KOPT-K1 (cell line): Measurements from ENCODE around the gene SLC2A9.

Experiments
- H3K27ac ChIP-seq: fragments of 200-600 bp; sonication (generic); 2 replicates; pipeline ENCODE4 v1.5.1; 2016; ENCODE audit warnings: antibody characterized with exemption, mild to moderate bottlenecking, low read depth, low read length; ENCODE audit not compliant: poor library complexity, severe bottlenecking
- H3K36me3 ChIP-seq: fragments of 200-600 bp; sonication (generic); 2 replicates; pipeline ENCODE4 v1.5.1; 2017; ENCODE audit warnings: antibody characterized with exemption, mild to moderate bottlenecking, low read length, moderate library complexity; ENCODE audit not compliant: insufficient read depth
- H3K9me3 ChIP-seq: fragments of 200-600 bp; sonication (generic); 2 replicates; pipeline ENCODE4 v1.5.1; 2017; ENCODE audit warnings: antibody characterized with exemption, low read length, mild to moderate bottlenecking; ENCODE audit not compliant: insufficient read depth, poor library complexity, severe bottlenecking

Gene SLC2A9

GRCh38 chr4:9875516-9875915 lies 145.8 kb downstream of the SLC2A9 start:
- Histone ChIP-seq H3K9me3 (no peaks in the 10 kb centered on the region), H3K36me3 (no peaks in the 10 kb centered on the region), H3K27ac (no peak overlapping the region)

GRCh38 chr4:9874385-9874784 lies 146.9 kb downstream of the SLC2A9 start:
- Histone ChIP-seq H3K9me3 (no peaks in the 10 kb centered on the region), H3K36me3 (no peaks in the 10 kb centered on the region), H3K27ac (no peak overlapping the region)

DNA sequence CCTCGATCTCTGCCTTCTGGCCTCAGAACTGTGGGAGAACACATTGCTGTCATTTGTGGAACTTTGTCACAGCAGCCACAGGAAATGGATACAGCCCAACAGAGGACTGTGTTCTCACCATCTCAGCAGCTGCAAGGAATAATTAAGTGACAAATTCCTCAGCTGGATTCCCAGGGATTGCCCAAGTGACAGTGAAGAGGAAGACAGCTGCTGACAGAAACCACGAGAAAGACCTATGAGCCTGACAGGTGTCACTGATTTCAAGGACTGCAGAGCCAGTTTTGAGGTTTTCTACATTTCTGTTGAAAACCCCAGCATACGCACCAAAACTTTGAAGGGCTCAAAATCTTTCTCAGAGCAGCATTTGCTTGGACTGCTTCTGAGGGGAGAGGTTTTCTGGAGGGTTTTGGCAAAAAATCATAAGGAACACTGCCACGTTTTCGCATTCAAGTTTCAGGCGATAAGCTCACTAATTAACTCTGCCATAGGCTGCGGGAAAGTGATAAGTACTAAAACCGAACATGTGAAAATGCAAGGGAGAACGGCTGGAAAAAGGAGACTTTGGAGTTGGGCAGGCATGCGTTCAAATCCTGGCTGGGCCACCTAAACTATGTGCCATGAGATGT lies 151.0 kb downstream of the SLC2A9 start:
- no peaks in the 10 kb centered on the region for H3K9me3 ChIP-seq
- no peaks in the 10 kb centered on the region for H3K36me3 ChIP-seq
- no peak overlapping the region for H3K27ac ChIP-seq

DNA sequence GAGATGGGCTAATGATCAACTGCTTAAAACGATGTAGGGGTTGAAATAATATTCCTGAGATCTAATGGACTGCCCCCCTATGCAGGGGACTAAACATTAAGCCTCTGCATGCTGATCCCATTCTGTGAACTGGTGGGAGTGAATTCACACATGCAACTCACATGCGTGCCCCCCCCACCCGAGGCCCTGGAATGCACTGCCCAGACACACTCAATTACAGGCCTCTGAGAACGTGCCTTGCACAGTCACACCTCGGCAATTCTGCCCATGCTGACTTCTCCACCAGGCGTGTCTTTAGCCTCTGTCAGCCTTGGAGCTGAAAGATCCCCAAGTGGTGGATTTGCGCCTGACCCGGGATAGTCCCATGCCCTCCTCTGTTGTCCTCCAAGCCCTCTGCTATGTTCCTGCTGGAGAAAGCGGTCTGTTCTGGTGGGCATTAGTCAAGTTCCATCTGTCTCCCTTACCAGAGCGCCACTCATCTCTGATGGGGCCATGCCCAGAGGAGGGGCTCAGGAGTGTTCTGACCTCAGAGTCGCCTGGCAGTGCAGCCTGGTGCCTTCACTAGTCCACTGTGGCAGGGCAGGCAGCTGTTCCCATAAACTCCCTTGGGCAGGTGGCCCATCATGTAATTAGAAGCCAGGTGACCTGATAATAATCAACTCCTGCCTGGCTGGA lies 153.4 kb downstream of the SLC2A9 start:
- Histone ChIP-seq H3K36me3 (no peaks in the 10 kb centered on the region), H3K27ac (no peak overlapping the region), H3K9me3 (no peaks in the 10 kb centered on the region)

DNA sequence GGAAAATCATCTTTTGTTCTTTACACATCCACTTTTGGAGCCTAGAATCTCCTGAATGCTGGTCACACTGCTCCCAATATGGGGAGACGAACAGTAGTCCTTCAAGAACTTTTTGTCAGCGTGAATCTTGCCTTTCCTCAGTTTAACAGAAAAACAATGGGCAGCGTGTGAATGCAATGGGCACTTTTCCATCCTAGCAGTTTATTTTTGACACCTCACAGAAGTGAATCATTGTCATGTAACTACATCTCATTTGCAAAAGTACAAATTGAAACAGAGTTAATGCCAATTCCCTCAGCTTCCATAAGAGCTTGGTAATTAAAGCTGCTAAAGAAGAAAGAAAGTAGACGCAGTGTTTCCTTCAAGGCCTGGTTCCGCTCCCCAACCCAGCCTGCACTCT lies 154.4 kb downstream of the SLC2A9 start:
- H3K36me3 ChIP-seq: no peaks in the 10 kb centered on the region

GRCh38 chr4:9861561-9861960 lies 159.7 kb downstream of the SLC2A9 start:
- Histone ChIP-seq H3K27ac (no peak overlapping the region), H3K9me3 (no peaks in the 10 kb centered on the region), H3K36me3 (no peaks in the 10 kb centered on the region)

More for the DNA sequence above, 154.4 kb downstream of the SLC2A9 start:
- no peaks in the 10 kb centered on the region for H3K9me3 ChIP-seq
- no peak overlapping the region for H3K27ac ChIP-seq

- no peak overlapping the region for H3K27ac ChIP-seq
- H3K9me3 ChIP-seq: peaks cover 9% of the 10 kb centered on the region
- H3K36me3 ChIP-seq: no peaks in the 10 kb centered on the region
Measured at GRCh38 chr4:9859810-9860209, 161.5 kb downstream of the SLC2A9 start.

DNA sequence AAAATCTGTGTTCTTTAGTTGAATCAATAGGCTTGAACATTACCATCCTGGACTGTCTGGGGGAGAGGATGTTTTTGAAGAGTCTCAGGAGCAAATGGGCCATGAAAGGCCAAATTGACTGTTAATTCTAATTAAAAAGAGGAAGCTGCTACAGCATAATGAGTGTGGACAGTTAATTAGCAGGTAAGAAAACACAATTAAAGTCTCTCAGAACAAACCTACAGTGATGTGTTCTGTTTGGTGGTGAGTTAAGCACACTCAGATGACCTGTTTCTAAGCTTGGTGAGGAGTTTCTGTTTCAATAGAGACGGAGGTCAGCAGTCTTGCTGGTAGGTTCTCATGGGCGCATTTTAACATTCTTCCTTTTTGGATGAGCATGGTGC lies 171.8 kb downstream of the SLC2A9 start:
- Histone ChIP-seq H3K36me3 (no peaks in the 10 kb centered on the region), H3K27ac (no peak overlapping the region), H3K9me3 (no peaks in the 10 kb centered on the region)

GRCh38 chr4:9847968-9848748 lies 173.1 kb downstream of the SLC2A9 start:
- H3K36me3 ChIP-seq: no peaks in the 10 kb centered on the region
- no peak overlapping the region for H3K27ac ChIP-seq
- H3K9me3 ChIP-seq: no peaks in the 10 kb centered on the region

- H3K27ac ChIP-seq: no peak overlapping the region
- H3K36me3 ChIP-seq: no peaks in the 10 kb centered on the region
- H3K9me3 ChIP-seq: peaks cover 6% of the 10 kb centered on the region
Measured at GRCh38 chr4:9845791-9846493, 175.4 kb downstream of the SLC2A9 start.

GRCh38 chr4:9841072-9841471 lies 180.2 kb downstream of the SLC2A9 start:
- no peaks in the 10 kb centered on the region for H3K36me3 ChIP-seq
- peaks cover 10% of the 10 kb centered on the region for H3K9me3 ChIP-seq
- no peak overlapping the region for H3K27ac ChIP-seq

DNA sequence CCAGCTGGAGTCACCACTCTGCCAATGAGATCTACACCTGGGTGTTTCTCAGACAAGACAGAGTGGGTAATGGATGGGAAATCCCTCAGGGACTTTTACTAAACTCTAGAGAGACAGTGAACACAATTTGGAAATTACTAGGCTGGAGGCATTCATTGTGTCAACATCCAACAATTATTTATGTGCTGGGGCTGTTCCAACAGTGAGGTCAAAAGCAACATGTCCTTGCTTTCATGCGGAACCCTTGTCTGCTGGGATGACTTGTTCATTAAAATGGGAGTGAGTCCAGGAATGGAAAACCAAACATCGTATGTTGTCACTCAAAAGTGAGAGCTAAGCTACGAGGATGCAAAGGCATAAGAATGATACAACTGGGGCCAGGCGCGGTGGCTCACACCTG lies 185.9 kb downstream of the SLC2A9 start:
- no peaks in the 10 kb centered on the region for H3K9me3 ChIP-seq
- H3K27ac ChIP-seq: no peak overlapping the region
- no peaks in the 10 kb centered on the region for H3K36me3 ChIP-seq

- Histone ChIP-seq H3K36me3 (no peaks in the 10 kb centered on the region), H3K9me3 (no peaks in the 10 kb centered on the region), H3K27ac (no peak overlapping the region)
Measured at GRCh38 chr4:9833421-9833820, 187.9 kb downstream of the SLC2A9 start.

DNA sequence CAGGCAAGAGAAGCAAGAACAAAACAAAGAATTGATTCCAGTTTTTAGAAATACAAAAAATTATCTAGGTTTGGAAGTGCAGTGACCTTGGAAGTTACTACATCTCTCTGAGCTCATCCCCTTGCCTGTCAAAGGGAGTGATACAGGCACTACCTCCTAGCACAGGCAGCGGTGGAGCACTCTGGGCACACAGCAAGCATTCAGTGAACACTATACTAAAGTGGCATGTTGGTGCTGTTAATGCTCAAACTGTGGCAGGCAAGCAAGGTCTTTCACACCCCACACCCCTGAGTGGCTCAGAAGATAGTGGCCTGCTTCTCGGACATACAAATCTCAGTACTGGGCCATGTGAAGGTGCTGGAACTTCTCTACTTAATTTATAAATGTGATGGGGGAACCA lies 188.7 kb downstream of the SLC2A9 start:
- no peak overlapping the region for H3K27ac ChIP-seq
- no peaks in the 10 kb centered on the region for H3K36me3 ChIP-seq
- no peaks in the 10 kb centered on the region for H3K9me3 ChIP-seq

DNA sequence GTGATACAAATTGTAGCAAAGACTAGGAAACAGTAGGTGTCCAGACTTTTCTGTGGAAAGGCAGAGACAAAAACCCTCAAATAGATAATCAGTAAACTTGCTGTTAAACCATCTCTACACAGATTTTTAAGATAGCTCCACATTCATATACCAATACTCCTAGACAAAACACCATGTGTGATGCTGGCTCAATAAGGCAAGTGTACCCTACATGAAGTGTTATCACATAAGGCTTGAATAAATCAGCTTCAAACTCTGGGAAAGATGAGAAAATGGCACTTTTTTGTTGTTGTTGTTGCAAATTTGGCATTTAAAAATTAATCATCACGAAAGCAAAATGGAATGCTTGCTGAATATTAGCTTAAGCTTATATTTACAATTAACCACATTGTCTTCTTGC lies 194.7 kb downstream of the SLC2A9 start:
- Histone ChIP-seq H3K27ac (no peak overlapping the region), H3K36me3 (no peaks in the 10 kb centered on the region), H3K9me3 (no peaks in the 10 kb centered on the region)
